Astrocyte (in vitro differentiated cells and primary cell): ENCODE data around the gene FGF8. TPM values are rescaled to one million over a fixed set of nuclear protein-coding genes. Genes with fewer than 3 reads are reported as not detected.

Experiments
- DNase-seq: peaks from one replicate; pipeline ENCODE4 v3.0.0-alpha.2; 2010; ENCODE audit warnings: low read depth
- FAIRE-seq: peaks from 2 replicates; lab custom pipeline; 2011; peaks lifted over from hg19 to GRCh38; lab: Jason Lieb, UNC
- H2AFZ ChIP-seq: 2 replicates; pipeline ENCODE4 v1.6.0; 2012; ENCODE audit warnings: low read depth, low read length, inconsistent platforms
- H3K27ac ChIP-seq: 2 replicates; pipeline ENCODE4 v1.5.1; 2011; ENCODE audit warnings: low read depth, low read length, inconsistent platforms
- H3K27me3 ChIP-seq: 2 replicates; pipeline ENCODE4 v1.6.0; 2011; ENCODE audit warnings: low read length, inconsistent platforms; ENCODE audit not compliant: insufficient read depth
- H3K36me3 ChIP-seq: 2 replicates; pipeline ENCODE4 v1.5.1; 2011; ENCODE audit warnings: low read length, inconsistent platforms; ENCODE audit not compliant: insufficient read depth
- H3K4me1 ChIP-seq: 2 replicates; pipeline ENCODE4 v1.5.1; 2011; ENCODE audit warnings: low read length, inconsistent platforms; ENCODE audit not compliant: insufficient read depth
- H3K4me2 ChIP-seq: 2 replicates; pipeline ENCODE4 v1.6.0; 2012; ENCODE audit warnings: low read length, inconsistent platforms
- H3K4me3 ChIP-seq: 2 replicates; pipeline ENCODE4 v1.5.1; 2011; ENCODE audit warnings: low read depth, mild to moderate bottlenecking, low read length, inconsistent platforms; ENCODE audit not compliant: insufficient read depth
- H3K79me2 ChIP-seq: 2 replicates; pipeline ENCODE4 v1.6.0; 2012; ENCODE audit warnings: mild to moderate bottlenecking, low read length, inconsistent platforms; ENCODE audit not compliant: insufficient read depth
- H3K9ac ChIP-seq: 2 replicates; pipeline ENCODE4 v1.6.0; 2012; ENCODE audit warnings: mild to moderate bottlenecking, low read length, inconsistent platforms
- H3K9me3 ChIP-seq: 2 replicates; pipeline ENCODE4 v1.5.1; 2012; ENCODE audit warnings: low read depth, mild to moderate bottlenecking, low read length, inconsistent platforms; ENCODE audit not compliant: insufficient read depth
- H4K20me1 ChIP-seq: 2 replicates; pipeline ENCODE4 v1.6.0; 2012; ENCODE audit warnings: low read length, inconsistent platforms; ENCODE audit not compliant: insufficient read depth
- H3K27ac Mint-ChIP-seq: one replicate; pipeline ENCODE4 v1.8.0; 2021; ENCODE audit warnings: mild to moderate bottlenecking, mixed read lengths; ENCODE audit not compliant: unreplicated experiment
- H3K27me3 Mint-ChIP-seq: one replicate; pipeline ENCODE4 v1.8.0; 2021; ENCODE audit warnings: low read depth, mixed read lengths; ENCODE audit not compliant: unreplicated experiment
- H3K36me3 Mint-ChIP-seq: one replicate; pipeline ENCODE4 v1.8.0; 2021; ENCODE audit warnings: low read depth, mixed read lengths; ENCODE audit not compliant: unreplicated experiment
- H3K4me1 Mint-ChIP-seq: one replicate; pipeline ENCODE4 v1.8.0; 2021; ENCODE audit warnings: low read depth, mixed read lengths; ENCODE audit not compliant: unreplicated experiment
- H3K4me3 Mint-ChIP-seq: one replicate; pipeline ENCODE4 v1.8.0; 2021; ENCODE audit warnings: mild to moderate bottlenecking, moderate library complexity, mixed read lengths; ENCODE audit not compliant: unreplicated experiment
- H3K9me3 Mint-ChIP-seq: one replicate; pipeline ENCODE4 v1.8.0; 2021; ENCODE audit warnings: mild to moderate bottlenecking, mixed read lengths; ENCODE audit not compliant: unreplicated experiment
- EZH2 ChIP-seq: IDR thresholded peaks from 2 replicates; pipeline ENCODE4 v1.6.1; 2012; ENCODE audit warnings: mild to moderate bottlenecking, low read length, inconsistent platforms; ENCODE audit not compliant: insufficient read depth
- total RNA-seq: library from RNA; stranded (reverse); gene quantifications from 2 replicates; pipeline ENCODE4 v1.2.1, GENCODE V29; 2021
- TF ChIP-seq, protein P1 (sequence below): IDR thresholded peaks from 2 replicates; pipeline ENCODE4 v1.5.1; 2011; ENCODE audit warnings: low read depth, mild to moderate bottlenecking, inconsistent platforms, low read length, moderate library complexity; ENCODE audit not compliant: insufficient read depth

The FGF8 gene
- total RNA-seq, 1 donor from 2014 or later: 0.61 TPM

DNA sequence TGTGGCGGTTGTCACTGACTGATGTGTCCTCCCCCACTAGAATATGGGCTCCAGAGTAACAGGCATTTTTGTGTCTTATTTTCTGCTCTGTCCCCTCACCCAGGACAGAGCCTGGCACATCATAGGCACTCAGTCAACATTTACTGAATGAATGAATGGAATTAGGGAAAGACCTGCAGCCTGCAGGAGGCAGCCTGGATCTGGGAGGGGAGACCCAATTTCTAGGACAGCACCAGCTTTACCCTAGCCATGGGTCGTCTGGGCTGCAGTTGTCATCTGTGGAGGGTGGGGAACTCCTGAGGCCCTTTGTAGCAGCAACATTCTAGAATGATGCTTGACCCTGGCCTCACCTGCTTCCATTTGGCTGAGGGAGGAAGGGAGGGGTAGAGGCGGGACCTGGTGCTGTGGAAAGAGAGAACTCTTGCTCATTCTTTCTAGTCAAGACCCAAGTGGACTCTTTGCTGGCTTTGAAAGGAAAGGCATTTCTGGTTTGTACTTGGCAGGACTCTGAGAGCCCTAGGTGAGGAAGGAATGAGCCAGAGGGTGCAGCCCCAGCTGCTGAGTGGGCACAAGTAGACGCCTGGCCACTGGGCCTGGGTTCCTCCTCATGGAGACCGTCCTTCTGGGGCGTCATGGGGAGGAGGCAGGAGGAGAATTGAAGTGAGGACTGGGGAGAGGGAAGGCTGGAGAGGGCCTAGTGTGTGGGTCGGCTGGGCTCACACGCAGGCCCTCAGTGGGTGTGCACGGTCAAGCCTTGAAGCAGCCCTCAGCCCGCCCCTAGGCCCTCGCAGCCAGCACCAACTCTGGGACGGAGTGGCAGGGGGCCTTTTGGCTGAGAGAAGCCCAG lies 8.9 kb downstream of the FGF8 start:
- Histone ChIP-seq H3K4me2 (no peak overlapping the region), H2AFZ (no peak overlapping the region), H3K36me3 (no peaks in the 10 kb centered on the region), H3K27ac (no peak overlapping the region), H3K9ac (no peak overlapping the region), H4K20me1 (no peaks in the 10 kb centered on the region), H3K4me1 (no peaks in the 10 kb centered on the region), H3K4me3 (no peak overlapping the region), H3K79me2 (no peaks in the 10 kb centered on the region), H3K9me3 (no peaks in the 10 kb centered on the region), H3K27me3 (peaks cover 25% of the 10 kb centered on the region)
- peaks cover 5% of the 10 kb centered on the region for H3K9me3 Mint-ChIP-seq
- H3K27ac Mint-ChIP-seq: no peak overlapping the region
- H3K36me3 Mint-ChIP-seq: peaks cover 13% of the 10 kb centered on the region
- H3K27me3 Mint-ChIP-seq: peaks cover 71% of the 10 kb centered on the region
- no peak for DNase-seq
- TF ChIP-seq EZH2: no peak
- TF ChIP-seq, protein P1, sequence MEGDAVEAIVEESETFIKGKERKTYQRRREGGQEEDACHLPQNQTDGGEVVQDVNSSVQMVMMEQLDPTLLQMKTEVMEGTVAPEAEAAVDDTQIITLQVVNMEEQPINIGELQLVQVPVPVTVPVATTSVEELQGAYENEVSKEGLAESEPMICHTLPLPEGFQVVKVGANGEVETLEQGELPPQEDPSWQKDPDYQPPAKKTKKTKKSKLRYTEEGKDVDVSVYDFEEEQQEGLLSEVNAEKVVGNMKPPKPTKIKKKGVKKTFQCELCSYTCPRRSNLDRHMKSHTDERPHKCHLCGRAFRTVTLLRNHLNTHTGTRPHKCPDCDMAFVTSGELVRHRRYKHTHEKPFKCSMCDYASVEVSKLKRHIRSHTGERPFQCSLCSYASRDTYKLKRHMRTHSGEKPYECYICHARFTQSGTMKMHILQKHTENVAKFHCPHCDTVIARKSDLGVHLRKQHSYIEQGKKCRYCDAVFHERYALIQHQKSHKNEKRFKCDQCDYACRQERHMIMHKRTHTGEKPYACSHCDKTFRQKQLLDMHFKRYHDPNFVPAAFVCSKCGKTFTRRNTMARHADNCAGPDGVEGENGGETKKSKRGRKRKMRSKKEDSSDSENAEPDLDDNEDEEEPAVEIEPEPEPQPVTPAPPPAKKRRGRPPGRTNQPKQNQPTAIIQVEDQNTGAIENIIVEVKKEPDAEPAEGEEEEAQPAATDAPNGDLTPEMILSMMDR: no peak
- no peaks in the 10 kb centered on the region for H3K4me1 Mint-ChIP-seq
- H3K4me3 Mint-ChIP-seq: no peak overlapping the region
- no peak for FAIRE-seq

DNA sequence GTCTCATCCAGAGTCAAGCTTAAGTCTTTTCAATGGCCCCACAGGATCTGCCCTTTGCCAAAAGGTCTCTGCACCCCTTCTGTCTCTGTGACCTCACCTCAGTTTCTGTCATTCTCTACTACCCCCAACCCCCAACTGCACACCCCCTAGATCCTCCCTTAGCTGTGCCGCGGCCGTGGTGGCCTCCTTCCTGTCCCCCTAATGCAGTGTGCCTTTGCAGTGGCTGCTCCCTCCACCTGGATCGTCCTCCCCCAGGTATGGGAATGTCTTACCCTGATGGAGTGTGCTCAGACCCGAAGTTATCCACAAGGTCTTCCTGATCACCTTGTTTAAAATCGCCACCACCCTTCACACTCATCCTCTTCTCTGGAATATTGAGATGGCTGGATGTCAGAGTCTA lies 9.6 kb downstream of the FGF8 start:
- no peaks in the 10 kb centered on the region for H4K20me1 ChIP-seq
- Mint-ChIP-seq H3K9me3 (peaks cover 5% of the 10 kb centered on the region), H3K4me1 (no peaks in the 10 kb centered on the region), H3K4me3 (peak overlapping the region; percentile 2), H3K27me3 (peaks cover 71% of the 10 kb centered on the region), H3K36me3 (peaks cover 11% of the 10 kb centered on the region), H3K27ac (no peak overlapping the region)
- FAIRE-seq (no peak), DNase-seq (no peak)
- H3K4me1 ChIP-seq: no peaks in the 10 kb centered on the region
- H3K36me3 ChIP-seq: no peaks in the 10 kb centered on the region
- no peak overlapping the region for H2AFZ ChIP-seq
- no peaks in the 10 kb centered on the region for H3K9me3 ChIP-seq
- H3K27ac ChIP-seq: no peak overlapping the region
- H3K9ac ChIP-seq: no peak overlapping the region
- H3K27me3 ChIP-seq: peaks cover 19% of the 10 kb centered on the region
- H3K79me2 ChIP-seq: no peaks in the 10 kb centered on the region
- H3K4me3 ChIP-seq: no peak overlapping the region
- TF ChIP-seq EZH2: no peak
- TF ChIP-seq, protein P1: no peak
- H3K4me2 ChIP-seq: no peak overlapping the region
